Astrocyte (in vitro differentiated cells and primary cell): ENCODE measurements around the gene FSD1.

ENCODE experiments used
- EZH2 ChIP-seq: IDR thresholded peaks from 2 replicates; pipeline ENCODE4 v1.6.1; 2012; ENCODE audit warnings: mild to moderate bottlenecking, low read length, inconsistent platforms; ENCODE audit not compliant: insufficient read depth
- TF ChIP-seq, protein P1 (sequence below): IDR thresholded peaks from 2 replicates; pipeline ENCODE4 v1.5.1; 2011; ENCODE audit warnings: low read depth, mild to moderate bottlenecking, inconsistent platforms, low read length, moderate library complexity; ENCODE audit not compliant: insufficient read depth

DNA sequence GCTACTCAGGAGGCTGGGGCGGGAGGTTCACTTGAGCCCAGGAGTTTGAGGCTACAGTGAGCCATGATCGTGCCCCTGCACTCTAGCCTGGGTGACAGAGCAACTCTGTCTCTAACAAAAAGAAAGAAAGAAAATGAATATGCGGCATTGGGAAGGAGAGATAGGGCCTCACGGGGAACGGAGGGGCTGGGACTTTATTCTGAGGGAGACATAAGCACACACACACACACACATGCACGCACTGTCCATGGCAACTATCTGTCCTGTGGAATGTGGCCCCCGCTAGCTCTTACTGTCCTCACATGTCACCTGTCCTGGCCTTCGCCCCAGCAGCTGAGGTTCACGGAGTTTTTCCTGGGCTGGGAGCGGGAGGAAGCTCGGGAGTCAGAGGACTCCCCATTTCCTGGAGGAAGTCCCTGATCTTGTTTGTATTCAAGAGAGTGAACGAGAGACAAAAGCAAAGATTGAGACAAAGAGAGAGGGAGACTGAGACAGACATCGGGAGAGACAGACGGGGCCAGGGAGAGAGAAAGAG is 33.6 kb downstream of the FSD1 start:
- TF ChIP-seq, protein P1, sequence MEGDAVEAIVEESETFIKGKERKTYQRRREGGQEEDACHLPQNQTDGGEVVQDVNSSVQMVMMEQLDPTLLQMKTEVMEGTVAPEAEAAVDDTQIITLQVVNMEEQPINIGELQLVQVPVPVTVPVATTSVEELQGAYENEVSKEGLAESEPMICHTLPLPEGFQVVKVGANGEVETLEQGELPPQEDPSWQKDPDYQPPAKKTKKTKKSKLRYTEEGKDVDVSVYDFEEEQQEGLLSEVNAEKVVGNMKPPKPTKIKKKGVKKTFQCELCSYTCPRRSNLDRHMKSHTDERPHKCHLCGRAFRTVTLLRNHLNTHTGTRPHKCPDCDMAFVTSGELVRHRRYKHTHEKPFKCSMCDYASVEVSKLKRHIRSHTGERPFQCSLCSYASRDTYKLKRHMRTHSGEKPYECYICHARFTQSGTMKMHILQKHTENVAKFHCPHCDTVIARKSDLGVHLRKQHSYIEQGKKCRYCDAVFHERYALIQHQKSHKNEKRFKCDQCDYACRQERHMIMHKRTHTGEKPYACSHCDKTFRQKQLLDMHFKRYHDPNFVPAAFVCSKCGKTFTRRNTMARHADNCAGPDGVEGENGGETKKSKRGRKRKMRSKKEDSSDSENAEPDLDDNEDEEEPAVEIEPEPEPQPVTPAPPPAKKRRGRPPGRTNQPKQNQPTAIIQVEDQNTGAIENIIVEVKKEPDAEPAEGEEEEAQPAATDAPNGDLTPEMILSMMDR = no peak
- no peak for TF ChIP-seq EZH2
